Esophagus (tissue), 2 donors: Measurements from ENCODE around the gene ARID1A. TPM values are rescaled to one million over a fixed set of nuclear protein-coding genes. Genes with fewer than 3 reads are reported as not detected.
A peak's percentile ranks its signal among the peaks of the same experiment; 100 is the strongest.

ENCODE experiments used
- H3K27ac ChIP-seq, 2 donors: one replicate each; pipeline ENCODE4 v1.5.1; 2013; ENCODE audit warnings: low read depth in 2 of 2, mild to moderate bottlenecking in 2 of 2, inconsistent platforms in 1 of 2, low read length in 1 of 2, moderate library complexity in 1 of 2
- H3K27me3 ChIP-seq, 2 donors: one replicate each; pipeline ENCODE4 v1.6.1; 2013; ENCODE audit warnings: low read length in 2 of 2, control low read depth in 1 of 2, mild to moderate bottlenecking in 1 of 2; ENCODE audit not compliant: insufficient read depth in 2 of 2, control insufficient read depth in 1 of 2
- H3K36me3 ChIP-seq, 2 donors: one replicate each; pipeline ENCODE4 v1.6.1; 2013; ENCODE audit warnings: low read length in 1 of 2; ENCODE audit not compliant: control insufficient read depth in 2 of 2, insufficient read depth in 2 of 2
- H3K4me1 ChIP-seq, 2 donors: one replicate each; pipeline ENCODE4 v1.6.1; 2013; ENCODE audit warnings: low read length in 1 of 2; ENCODE audit not compliant: control insufficient read depth in 2 of 2, insufficient read depth in 2 of 2
- H3K4me3 ChIP-seq, 2 donors: one replicate each; pipeline ENCODE4 v1.5.1; 2013; ENCODE audit warnings: low read length in 2 of 2, mild to moderate bottlenecking in 2 of 2, low read depth in 1 of 2, moderate library complexity in 1 of 2
- H3K9me3 ChIP-seq, 2 donors: one replicate each; pipeline ENCODE4 v1.6.1; 2013; ENCODE audit warnings: mild to moderate bottlenecking in 2 of 2, low read depth in 1 of 2, low read length in 1 of 2, moderate library complexity in 1 of 2; ENCODE audit not compliant: control insufficient read depth in 2 of 2, insufficient read depth in 1 of 2
- WGBS, 2 donors: extraction: QIAGEN DNeasy Blood & Tissue Kit; methylation state at CpG; one replicate each; pipeline ENCODE4 v1.1.7; 2013; 5-methylcytosine and 5-hydroxymethylcytosine counted together
- polyA plus RNA-seq, 2 donors: library from polyadenylated mRNA; stranded (reverse); fragments of 200-250 nt; gene quantifications; one replicate each; pipeline ENCODE4 v1.2.3, GENCODE V29; 2013
- donor health status: healthy with polysubstance abuse.
- donor health status: Bipolar disorder and iron deficiency.

ARID1A gene
- polyA plus RNA-seq, 2 donors = 15.9 to 17.8 TPM

DNA sequence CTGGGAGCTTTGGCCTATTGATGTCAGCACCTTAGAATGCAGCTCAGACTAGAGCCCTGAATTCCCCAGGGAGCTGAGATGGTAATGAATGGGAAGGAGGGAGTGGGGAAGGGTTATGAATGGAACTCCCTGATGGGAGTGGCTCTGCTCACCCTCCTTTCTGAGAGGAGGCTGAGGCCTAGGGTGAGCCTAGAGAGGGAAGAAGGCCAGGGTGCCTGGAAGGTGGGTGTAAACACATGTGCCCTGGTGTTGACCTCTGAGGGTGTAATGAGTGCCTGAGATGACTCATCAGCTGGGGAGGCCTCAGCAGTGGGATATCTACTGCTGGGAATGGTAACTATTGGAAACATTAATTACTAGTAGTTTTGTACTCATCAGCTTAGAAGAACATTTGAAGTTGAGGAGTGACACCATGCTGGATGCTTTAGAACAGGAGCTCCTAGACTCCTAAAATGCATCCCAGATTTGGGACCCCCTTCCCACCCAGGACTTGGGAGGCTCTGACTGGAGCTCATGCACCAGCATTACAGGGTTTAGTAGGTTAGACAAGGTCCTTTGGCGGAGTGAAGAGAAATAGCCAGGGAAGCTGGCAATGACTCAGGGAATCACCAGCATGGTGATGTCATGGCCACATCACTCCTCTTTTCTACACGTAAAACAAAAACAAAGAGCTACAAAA lies 76.0 kb downstream of the ARID1A start:
- no peaks in the 10 kb centered on the region for H3K9me3 ChIP-seq
- H3K4me1 ChIP-seq = peaks cover 6 to 16% of the 10 kb centered on the region in 2 donors
- peak overlapping the region; percentile 44 to 76 for H3K27ac ChIP-seq
- no peaks in the 10 kb centered on the region for H3K27me3 ChIP-seq
- H3K4me3 ChIP-seq = no peak overlapping the region
- H3K36me3 ChIP-seq = peaks cover 24 to 55% of the 10 kb centered on the region in 2 donors
- WGBS, 2 donors = 67 to 72% methylated on average over 2 of the region's 2 CpGs

DNA sequence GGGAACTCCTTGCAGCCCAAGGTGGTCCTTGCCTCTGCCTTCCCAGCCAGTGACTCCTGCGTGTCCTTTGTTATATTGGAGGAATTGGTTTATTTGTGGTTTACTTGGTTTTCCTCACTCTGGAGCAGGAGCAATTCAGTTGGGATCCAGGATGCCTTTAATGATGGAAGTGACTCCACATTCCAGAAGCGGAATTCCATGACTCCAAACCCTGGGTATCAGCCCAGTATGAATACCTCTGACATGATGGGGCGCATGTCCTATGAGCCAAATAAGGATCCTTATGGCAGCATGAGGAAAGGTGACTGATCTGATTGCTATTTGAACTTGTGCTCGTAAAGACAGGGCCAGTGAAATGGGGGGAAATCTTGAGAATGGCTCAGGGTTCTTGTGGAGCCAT lies 76.9 kb downstream of the ARID1A start:
- H3K27me3 ChIP-seq = no peaks in the 10 kb centered on the region
- 70 to 83% methylated on average over 4 of the region's 4 CpGs for WGBS, 2 donors
- peaks cover 6 to 16% of the 10 kb centered on the region in 2 donors for H3K4me1 ChIP-seq
- H3K27ac ChIP-seq = peak overlapping the region; percentile 12 to 45
- no peaks in the 10 kb centered on the region for H3K9me3 ChIP-seq
- no peak overlapping the region for H3K4me3 ChIP-seq
- H3K36me3 ChIP-seq = peaks cover 19 to 51% of the 10 kb centered on the region in 2 donors

DNA sequence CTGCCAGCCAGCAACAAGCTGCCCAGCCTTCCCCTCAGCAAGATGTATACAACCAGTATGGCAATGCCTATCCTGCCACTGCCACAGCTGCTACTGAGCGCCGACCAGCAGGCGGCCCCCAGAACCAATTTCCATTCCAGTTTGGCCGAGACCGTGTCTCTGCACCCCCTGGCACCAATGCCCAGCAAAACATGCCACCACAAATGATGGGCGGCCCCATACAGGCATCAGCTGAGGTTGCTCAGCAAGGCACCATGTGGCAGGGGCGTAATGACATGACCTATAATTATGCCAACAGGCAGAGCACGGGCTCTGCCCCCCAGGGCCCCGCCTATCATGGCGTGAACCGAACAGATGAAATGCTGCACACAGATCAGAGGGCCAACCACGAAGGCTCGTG lies 78.6 kb downstream of the ARID1A start:
- H3K9me3 ChIP-seq = no peaks in the 10 kb centered on the region
- 95 to 97% methylated on average over 9 to 13 of the region's 13 CpGs for WGBS, 2 donors
- H3K27me3 ChIP-seq = no peaks in the 10 kb centered on the region
- peaks cover 6 to 11% of the 10 kb centered on the region in 2 donors for H3K4me1 ChIP-seq
- H3K4me3 ChIP-seq = no peak overlapping the region
- no peak overlapping the region for H3K27ac ChIP-seq
- H3K36me3 ChIP-seq = peaks cover 23 to 55% of the 10 kb centered on the region in 2 donors

GRCh38 chr1:26775666-26776065 lies 79.9 kb downstream of the ARID1A start:
- H3K4me1 ChIP-seq = peaks cover 6 to 11% of the 10 kb centered on the region in 2 donors
- no peak overlapping the region for H3K4me3 ChIP-seq
- H3K36me3 ChIP-seq = peaks cover 25 to 61% of the 10 kb centered on the region in 2 donors
- no peak overlapping the region for H3K27ac ChIP-seq
- WGBS, 2 donors = 56 to 63% methylated on average over 4 of the region's 4 CpGs
- no peaks in the 10 kb centered on the region for H3K9me3 ChIP-seq
- H3K27me3 ChIP-seq = no peaks in the 10 kb centered on the region

- Histone ChIP-seq H3K27ac (no peak overlapping the region), H3K4me3 (no peak overlapping the region), H3K4me1 (peaks cover 2 to 3% of the 10 kb centered on the region in 2 donors), H3K27me3 (no peaks in the 10 kb centered on the region), H3K36me3 (peaks cover 20 to 36% of the 10 kb centered on the region in 2 donors), H3K9me3 (no peaks in the 10 kb centered on the region)
- WGBS, 2 donors = 80 to 84% methylated on average over 11 of the region's 11 CpGs
Observed at GRCh38 chr1:26779098-26779668, 83.4 kb downstream of the ARID1A start.

GRCh38 chr1:26780344-26780957 lies 84.6 kb downstream of the ARID1A start:
- H3K27me3 ChIP-seq = no peaks in the 10 kb centered on the region
- H3K4me1 ChIP-seq = peaks cover 0 to 3% of the 10 kb centered on the region in 2 donors
- no peak overlapping the region for H3K4me3 ChIP-seq
- 85 to 86% methylated on average over 21 of the region's 21 CpGs for WGBS, 2 donors
- H3K36me3 ChIP-seq = peaks cover 9 to 24% of the 10 kb centered on the region in 2 donors
- H3K27ac ChIP-seq = no peak overlapping the region
- no peaks in the 10 kb centered on the region for H3K9me3 ChIP-seq

GRCh38 chr1:26781206-26781825 lies 85.5 kb downstream of the ARID1A start:
- Histone ChIP-seq H3K27ac (no peak overlapping the region), H3K9me3 (no peaks in the 10 kb centered on the region), H3K4me3 (no peak overlapping the region), H3K27me3 (no peaks in the 10 kb centered on the region), H3K4me1 (peaks cover 0 to 3% of the 10 kb centered on the region in 2 donors), H3K36me3 (peaks cover 9 to 21% of the 10 kb centered on the region in 2 donors)
- WGBS, 2 donors = 78 to 79% methylated on average over 11 of the region's 11 CpGs

DNA sequence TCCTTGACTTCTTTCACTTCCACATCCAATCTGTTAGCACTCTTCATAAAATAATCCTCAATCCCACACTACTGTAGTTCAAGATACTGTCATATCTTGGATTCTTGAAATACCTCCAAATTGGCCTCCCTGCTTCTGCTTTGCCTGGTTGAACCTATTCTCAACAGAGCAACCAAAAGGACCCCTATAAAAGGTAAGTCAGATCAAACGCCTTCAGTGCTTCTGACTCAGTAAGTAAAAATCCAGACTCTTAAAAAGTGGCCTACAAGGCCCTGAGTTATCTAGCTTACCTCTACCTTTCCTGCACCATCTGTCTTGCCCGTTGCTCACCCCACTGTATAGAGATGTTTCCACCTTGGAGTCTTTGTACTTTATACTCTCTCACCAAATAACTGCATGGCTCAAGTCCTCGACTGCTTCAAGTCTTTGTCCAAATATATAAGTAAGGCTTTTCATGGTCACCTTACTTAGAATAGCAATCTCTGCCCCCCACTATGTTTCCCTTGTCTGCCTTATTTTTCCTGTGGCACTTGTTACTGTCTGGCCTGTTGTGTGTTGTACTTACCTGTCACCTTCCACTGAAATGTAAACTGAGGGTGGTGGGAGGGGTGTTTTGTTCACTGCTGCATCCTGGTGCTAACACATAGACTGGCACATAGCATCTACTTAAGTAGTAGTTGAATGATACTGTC lies 86.9 kb downstream of the ARID1A start:
- H3K4me1 ChIP-seq = peaks cover 0 to 9% of the 10 kb centered on the region in 2 donors

GRCh38 chr1:26783646-26784022 lies 87.8 kb downstream of the ARID1A start:
- Histone ChIP-seq H3K4me3 (no peak overlapping the region), H3K27me3 (no peaks in the 10 kb centered on the region), H3K27ac (peak overlapping the region; percentile 11 to 34), H3K9me3 (no peaks in the 10 kb centered on the region), H3K36me3 (peaks cover 6 to 17% of the 10 kb centered on the region in 2 donors), H3K4me1 (peaks cover 0 to 9% of the 10 kb centered on the region in 2 donors)
- 67 to 79% methylated on average over 5 of the region's 5 CpGs for WGBS, 2 donors

More for the DNA sequence above, 86.9 kb downstream of the ARID1A start:
- peaks cover 9 to 21% of the 10 kb centered on the region in 2 donors for H3K36me3 ChIP-seq
- no peak overlapping the region for H3K27ac ChIP-seq
- no peaks in the 10 kb centered on the region for H3K9me3 ChIP-seq
- H3K27me3 ChIP-seq = no peaks in the 10 kb centered on the region
- WGBS, 2 donors = 64 to 76% methylated on average over 3 of the region's 3 CpGs
- no peak overlapping the region for H3K4me3 ChIP-seq
